ENCODE results near the gene ARHGEF28.

ARHGEF28 gene

DNA sequence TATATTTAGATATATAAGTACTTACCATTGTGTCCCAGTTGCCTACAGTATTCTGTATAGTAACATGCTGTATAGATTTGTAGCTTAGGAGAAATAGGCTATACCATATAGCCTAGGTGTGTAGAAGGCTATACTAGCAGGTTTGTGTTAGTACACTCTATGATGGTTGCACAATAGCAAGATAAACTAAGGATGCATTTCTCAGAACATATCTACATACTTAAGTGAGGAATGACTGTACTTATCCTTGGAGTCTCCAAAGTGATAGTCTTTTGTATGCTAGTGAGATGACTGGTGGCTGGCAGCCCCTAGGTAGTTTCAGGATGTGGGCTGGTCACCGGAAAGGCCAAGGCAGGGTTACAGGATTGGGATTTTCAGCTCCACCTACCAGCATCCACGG is 208.7 kb downstream of the ARHGEF28 start:
- in situ Hi-C loops (cut with MboI; ENCODE audit: low sequenced_read_pairs, unreplicated experiment) = no loop called here
- TF ChIP-seq CTCF (IDR thresholded peaks at IDR 0.05; ENCODE audit: borderline replicate concordance, control extremely low read depth, extremely low read depth, insufficient read depth, missing control alignments) = no peak

DNA sequence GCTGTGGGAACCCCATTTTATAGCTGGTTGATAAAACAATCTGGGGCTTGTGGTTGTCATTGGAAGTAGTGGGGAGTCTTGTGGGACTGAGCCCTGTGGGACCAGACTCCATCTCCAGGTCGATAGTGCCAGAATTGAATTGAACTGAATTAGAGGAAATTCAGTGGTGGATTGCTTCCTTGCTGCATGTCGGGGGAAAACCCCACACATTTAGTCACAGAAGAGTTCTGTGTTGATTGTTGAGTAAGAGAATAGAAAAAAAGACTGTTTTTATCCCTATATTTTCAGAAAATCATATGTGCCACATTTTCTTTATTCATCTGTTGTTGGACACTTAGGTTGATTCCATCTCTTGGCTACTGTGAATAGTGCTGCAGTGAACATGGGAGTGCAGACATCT is 209.7 kb downstream of the ARHGEF28 start:
- no peak for TF ChIP-seq CTCF (IDR thresholded peaks at IDR 0.05; ENCODE audit: borderline replicate concordance, control extremely low read depth, extremely low read depth, insufficient read depth, missing control alignments)
- in situ Hi-C loops (cut with MboI; ENCODE audit: low sequenced_read_pairs, unreplicated experiment) = no loop called here
- DNase-seq (ENCODE audit: low spot score) = no peak

More for the DNA sequence above, 208.7 kb downstream of the ARHGEF28 start:
- no peak for DNase-seq (ENCODE audit: low spot score)

GRCh38 chr5:73836607-73837006 is 210.6 kb downstream of the ARHGEF28 start:
- TF ChIP-seq CTCF (IDR thresholded peaks at IDR 0.05; ENCODE audit: borderline replicate concordance, control extremely low read depth, extremely low read depth, insufficient read depth, missing control alignments) = no peak
- DNase-seq (ENCODE audit: low spot score) = no peak
- in situ Hi-C loops (cut with MboI; ENCODE audit: low sequenced_read_pairs, unreplicated experiment) = no loop called here

DNA sequence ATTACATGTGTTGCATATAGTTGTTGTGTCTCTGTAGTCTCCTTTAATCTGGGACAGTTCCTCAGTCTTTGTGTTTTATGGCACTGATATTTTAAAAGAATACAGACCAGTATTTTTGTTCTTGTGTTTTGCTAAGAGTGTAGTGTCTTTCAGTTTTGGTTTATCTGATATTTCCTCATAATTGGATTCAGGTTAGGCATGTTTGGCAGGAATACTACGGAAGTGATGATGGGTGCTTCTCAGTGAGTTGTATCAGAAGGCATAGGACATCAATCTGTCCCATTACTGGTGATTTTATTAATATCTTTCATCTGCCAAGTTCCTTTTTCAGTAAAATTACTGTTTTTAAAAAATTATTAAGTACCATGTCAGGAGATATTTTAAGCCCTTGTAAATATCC is 212.9 kb downstream of the ARHGEF28 start:
- DNase-seq (ENCODE audit: low spot score) = no peak
- no peak for TF ChIP-seq CTCF (IDR thresholded peaks at IDR 0.05; ENCODE audit: borderline replicate concordance, control extremely low read depth, extremely low read depth, insufficient read depth, missing control alignments)
- in situ Hi-C loops (cut with MboI; ENCODE audit: low sequenced_read_pairs, unreplicated experiment) = no loop called here

- in situ Hi-C loops (cut with MboI; ENCODE audit: low sequenced_read_pairs, unreplicated experiment) = no loop called here
- TF ChIP-seq CTCF (IDR thresholded peaks at IDR 0.05; ENCODE audit: borderline replicate concordance, control extremely low read depth, extremely low read depth, insufficient read depth, missing control alignments) = no peak
- no peak for DNase-seq (ENCODE audit: low spot score)
These were observed 215.6 kb downstream of the ARHGEF28 start for GRCh38 chr5:73841641-73842040.

GRCh38 chr5:73844165-73844564 is 218.2 kb downstream of the ARHGEF28 start:
- DNase-seq (ENCODE audit: low spot score) = no peak
- no peak for TF ChIP-seq CTCF (IDR thresholded peaks at IDR 0.05; ENCODE audit: borderline replicate concordance, control extremely low read depth, extremely low read depth, insufficient read depth, missing control alignments)

More at GRCh38 chr5:73844165-73844564, 218.2 kb downstream of the ARHGEF28 start:
- in situ Hi-C loops (cut with MboI; ENCODE audit: low sequenced_read_pairs, unreplicated experiment) = no loop called here
